GM19452 (cell line): ENCODE results near the gene SFI1.
"Not testable (repeated sequence)": the region's sequence is repeated elsewhere in the genome, so short reads cannot be mapped to it uniquely, and the experiment has no call there.

Experiments used
- ATAC-seq: cut with Tn5 transposase; IDR thresholded peaks from one replicate; pipeline ENCODE4 v1.9.1; 2021; ENCODE audit not compliant: unreplicated experiment

SFI1 gene, protein sequence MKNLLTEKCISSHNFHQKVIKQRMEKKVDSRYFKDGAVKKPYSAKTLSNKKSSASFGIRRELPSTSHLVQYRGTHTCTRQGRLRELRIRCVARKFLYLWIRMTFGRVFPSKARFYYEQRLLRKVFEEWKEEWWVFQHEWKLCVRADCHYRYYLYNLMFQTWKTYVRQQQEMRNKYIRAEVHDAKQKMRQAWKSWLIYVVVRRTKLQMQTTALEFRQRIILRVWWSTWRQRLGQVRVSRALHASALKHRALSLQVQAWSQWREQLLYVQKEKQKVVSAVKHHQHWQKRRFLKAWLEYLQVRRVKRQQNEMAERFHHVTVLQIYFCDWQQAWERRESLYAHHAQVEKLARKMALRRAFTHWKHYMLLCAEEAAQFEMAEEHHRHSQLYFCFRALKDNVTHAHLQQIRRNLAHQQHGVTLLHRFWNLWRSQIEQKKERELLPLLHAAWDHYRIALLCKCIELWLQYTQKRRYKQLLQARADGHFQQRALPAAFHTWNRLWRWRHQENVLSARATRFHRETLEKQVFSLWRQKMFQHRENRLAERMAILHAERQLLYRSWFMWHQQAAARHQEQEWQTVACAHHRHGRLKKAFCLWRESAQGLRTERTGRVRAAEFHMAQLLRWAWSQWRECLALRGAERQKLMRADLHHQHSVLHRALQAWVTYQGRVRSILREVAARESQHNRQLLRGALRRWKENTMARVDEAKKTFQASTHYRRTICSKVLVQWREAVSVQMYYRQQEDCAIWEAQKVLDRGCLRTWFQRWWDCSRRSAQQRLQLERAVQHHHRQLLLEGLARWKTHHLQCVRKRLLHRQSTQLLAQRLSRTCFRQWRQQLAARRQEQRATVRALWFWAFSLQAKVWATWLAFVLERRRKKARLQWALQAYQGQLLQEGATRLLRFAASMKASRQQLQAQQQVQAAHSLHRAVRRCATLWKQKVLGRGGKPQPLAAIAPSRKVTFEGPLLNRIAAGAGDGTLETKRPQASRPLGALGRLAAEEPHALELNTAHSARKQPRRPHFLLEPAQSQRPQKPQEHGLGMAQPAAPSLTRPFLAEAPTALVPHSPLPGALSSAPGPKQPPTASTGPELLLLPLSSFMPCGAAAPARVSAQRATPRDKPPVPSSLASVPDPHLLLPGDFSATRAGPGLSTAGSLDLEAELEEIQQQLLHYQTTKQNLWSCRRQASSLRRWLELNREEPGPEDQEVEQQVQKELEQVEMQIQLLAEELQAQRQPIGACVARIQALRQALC

DNA sequence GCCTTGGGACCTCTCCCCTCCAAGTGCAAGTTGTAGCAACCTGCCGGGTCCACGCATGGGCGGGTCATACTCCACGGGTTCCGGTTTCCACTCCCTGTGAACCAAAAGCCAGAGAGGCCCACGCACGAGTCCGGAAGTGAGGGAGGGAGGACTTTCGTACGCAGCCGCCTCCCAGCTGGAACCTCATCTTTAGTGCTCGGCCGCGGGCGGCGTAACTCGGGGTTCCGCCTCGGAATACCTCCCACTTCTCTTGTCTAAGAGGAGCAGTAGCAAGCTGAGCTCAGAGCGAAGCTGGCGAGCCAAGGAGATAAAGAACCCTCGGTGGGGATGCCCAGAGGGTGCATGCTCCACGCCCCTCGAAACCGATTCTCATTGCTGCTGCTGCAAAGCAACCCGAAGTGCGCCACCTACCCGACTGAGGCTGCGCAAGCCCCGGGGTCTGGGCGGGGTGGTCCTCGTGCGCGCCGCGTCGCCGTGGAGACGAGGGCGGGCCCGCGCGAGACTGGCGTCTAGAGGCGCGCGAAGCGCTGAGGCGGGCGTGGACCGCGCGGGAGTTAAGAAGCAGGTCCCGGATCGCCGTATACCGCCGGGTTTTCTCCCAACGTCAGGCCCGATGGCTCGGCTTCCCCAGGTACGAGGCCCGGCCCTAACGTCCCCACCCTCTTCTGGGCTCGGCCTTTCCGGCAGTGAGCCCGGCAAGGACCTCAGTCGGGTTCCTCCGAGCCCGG, at the start of gene SFI1:
SFI1 (plus strand) TSS at position 530 of the 728 bp plus-strand sequence. CDS start 11,749 bp downstream, outside the sequence.
- ATAC-seq = peak; percentile 80

DNA sequence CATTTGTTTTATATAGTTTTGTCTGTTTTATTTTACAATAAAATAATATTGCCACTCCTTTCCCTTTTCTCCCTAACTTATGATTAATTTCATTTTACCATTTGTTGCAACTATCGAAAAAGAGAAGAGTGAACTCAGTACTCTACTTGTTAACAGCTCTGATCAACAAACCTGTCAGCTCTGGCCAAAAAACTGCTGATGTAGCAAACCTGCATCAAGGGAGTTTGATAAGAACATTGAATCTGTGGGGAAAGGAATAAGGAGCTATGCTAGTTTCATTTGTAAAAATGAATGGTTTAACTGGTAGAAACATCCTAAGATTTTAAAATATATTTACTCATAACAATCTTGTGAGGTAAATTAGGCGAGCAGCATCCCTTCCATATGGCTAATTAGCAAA, 49.6 kb upstream of the SFI1 start:
- no peak for ATAC-seq

DNA sequence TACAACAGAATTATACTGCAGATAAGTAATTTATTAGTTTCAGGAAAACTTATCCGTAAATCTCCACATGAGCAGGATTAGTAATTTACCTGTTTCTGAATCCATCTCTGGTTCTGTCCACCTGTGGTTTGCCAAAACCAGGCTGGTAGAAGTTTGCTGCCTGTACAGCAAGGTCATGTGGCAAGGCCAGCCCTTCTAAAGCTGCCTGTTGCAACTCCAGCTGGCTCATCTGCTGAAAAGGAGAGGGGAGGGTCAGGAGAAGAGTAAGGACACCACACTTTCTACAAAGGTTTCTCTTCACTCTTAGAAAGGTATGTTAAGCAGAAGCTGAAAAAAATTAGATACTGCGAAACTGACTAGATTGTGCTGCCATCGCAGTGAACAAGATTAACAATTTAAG, 49.0 kb upstream of the SFI1 start:
- no peak for ATAC-seq

DNA sequence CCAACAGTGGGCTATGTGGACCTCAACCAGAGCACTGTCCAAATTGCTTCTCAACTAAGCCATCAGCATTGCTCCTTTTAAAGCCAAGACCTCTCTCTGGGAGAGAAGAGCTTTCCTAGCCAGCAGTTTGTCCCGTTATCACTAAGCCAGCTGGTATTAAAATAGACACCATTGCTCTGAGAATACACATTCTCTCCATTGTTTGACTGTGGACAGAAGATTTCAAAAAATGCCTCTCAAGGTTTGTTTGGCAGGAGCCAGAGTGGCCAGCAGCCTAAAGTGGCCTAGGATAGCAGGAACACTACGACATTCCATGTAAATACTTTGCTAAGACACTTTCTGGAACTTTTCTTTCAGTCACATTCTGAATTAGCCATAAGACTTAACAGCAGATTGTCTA, 48.0 kb upstream of the SFI1 start:
- ATAC-seq = no peak

GRCh38 chr22:31449506-31449905, 46.8 kb upstream of the SFI1 start:
- no peak for ATAC-seq

- ATAC-seq = no peak
Observed at GRCh38 chr22:31451709-31452571, 44.4 kb upstream of the SFI1 start.

DNA sequence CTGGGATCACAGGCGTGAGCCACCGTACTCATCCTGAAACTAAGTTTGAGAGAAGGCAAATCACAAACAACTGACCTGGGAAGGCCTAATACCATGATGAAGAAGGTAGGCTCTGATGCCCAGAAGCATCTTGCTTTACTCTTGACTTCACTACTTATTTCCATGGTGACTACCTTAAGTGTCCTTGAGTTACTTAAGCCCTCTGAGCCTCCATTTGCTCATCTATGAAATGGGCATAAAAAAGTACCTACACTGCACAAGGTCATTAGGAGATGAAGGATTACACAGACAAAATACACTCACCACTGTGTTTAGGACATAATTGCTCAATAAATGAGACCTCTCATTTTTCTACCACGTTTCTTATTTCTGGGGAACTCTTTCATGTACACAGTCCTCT, 34.6 kb upstream of the SFI1 start:
- ATAC-seq = no peak

GRCh38 chr22:31465307-31465706, 31.0 kb upstream of the SFI1 start:
- no peak for ATAC-seq

DNA sequence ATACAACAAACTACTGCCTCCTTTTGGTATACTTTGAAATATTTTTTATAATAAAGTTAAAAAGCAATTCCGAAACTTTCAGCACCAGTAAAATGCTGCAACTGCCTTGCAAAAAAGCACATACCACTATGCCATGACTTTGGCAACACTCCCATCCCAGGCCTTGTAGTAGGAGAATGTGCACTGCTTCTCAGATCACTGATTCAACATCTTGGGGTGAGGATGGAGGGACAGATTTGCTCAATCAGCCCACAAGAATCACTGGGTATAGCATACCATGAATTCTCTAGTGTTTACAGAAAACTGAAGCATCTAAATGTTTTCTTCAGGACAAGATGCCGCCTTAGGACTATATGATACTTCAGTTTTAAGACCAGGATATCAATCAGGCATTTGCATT, 21.6 kb upstream of the SFI1 start:
- ATAC-seq = no peak

DNA sequence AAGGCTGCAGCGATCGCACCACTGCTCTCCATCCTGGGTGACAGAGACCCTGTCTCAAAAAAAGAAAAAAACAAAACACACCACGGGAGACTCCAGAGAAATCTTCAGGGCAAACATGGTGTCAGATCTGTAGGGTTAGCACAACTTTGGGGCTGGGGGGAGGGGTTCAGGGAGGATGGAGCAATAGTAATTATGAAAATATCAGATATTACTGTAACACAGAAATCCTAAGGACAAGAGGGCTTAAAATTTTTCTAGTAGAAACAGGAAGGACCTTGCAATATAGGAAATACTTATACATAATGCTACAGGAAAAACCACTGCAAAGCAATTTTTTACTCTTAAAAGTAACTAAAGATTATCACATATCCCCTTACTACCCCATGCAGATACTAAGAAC, 20.5 kb upstream of the SFI1 start:
- ATAC-seq = no peak

GRCh38 chr22:31477329-31477728, 19.0 kb upstream of the SFI1 start:
- ATAC-seq = peak; percentile 74

DNA sequence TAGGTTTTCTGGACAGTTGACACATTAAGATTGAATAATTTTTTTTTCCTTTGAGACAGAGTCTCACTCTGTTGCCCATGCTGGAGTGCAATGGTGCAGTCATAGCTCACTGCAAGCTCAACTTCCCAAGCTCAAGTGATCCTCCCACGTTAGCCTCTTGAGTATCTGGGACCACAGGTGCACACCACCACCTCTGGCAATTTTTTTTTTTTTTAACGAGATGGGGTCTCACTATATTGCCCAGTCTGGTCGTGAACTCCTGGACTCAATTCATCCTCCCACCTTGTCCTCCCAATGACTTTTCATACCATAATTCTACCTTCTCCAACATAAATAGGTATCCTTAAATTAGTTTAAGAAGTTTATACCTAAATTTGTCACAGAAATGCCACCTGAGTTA, 15.2 kb upstream of the SFI1 start:
- ATAC-seq = no peak

GRCh38 chr22:31482470-31482869, 13.9 kb upstream of the SFI1 start:
- ATAC-seq = not testable (repeated sequence)

DNA sequence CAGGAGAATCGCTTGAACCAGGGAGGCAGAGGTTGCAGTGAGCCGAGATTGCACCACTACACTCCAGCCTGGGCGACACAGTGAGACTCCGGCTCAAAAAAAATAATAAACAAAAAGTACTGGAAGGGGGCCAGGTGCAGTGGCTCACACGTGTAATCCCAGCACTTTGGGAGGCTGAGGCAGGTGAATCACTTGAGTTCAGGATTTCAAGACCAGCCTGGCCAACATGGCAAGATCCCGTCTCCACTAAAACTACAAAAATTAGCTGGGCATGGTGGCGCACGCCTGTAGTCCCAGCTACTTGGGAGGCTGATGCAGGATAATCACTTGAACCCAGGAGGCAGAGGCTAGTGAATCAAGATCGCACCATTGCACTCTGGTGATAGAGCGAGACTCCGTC, 10.0 kb upstream of the SFI1 start:
- not testable (repeated sequence) for ATAC-seq

- no peak for ATAC-seq
Observed at GRCh38 chr22:31486951-31487350, 9.4 kb upstream of the SFI1 start.

DNA sequence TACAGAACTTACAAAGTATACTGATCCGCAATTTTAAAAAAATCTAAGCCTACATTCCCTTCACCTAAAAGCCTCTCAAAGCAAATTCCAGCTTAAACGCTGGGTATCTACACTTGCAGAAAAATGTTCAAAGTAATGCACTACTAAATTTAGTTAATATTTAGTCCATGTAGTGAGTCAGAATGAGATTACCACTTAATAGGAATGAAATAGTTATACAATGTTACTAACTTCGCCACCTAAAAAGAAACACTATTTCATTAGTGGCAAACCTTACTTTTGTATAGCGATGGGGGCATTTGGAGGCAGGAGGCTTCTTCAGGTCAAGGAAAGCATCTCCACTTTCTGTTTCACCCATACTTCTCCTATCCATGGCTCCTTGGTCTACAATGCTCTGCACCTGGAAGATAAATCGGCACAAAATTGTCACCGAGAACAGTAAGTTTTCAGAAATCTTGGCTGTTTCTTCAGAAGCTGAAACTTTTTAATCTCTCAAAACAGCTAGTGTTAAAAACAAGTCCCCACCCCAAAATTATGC, 7.9 kb upstream of the SFI1 start:
- no peak for ATAC-seq

DNA sequence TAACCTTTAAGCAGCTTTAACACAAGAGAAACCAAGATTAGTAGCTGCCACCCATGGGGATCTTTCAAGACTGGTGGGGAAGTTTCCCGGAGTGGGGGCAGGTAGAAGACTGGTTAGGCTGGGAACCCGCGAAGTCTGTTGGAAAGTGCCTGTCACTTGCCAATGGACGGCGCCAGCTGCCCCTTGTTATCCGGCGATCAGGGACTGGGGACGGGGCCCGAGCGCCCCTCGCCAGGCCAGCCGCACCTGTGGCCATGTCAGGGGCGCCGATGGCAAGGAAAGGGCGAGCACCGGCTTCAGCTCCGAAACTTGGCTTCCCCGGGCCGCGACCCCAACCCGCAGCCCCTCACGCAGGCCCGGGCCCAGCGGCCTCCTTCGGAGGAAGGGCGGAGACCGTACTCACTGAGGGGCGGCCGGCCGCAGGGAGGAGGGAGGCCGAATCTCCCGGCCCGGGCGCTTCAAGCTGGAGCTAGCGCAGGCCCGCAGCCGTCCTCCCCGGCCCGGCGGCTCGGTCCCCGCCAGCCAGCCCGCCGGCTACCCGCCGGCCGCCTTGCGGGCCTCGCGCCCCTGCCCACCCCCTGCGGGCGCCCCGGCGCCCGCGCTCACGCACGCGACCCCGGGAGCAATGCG, 7.2 kb upstream of the SFI1 start:
- peak; percentile 23 for ATAC-seq

- peak; percentile 49 for ATAC-seq
Observed at GRCh38 chr22:31489632-31490495, 6.5 kb upstream of the SFI1 start, which contains the start of gene EIF4ENIF1. Gene EIF4ENIF1, minus strand, starts transcription at chr22:31489842. Its CDS starts 1,124 bp downstream, at chr22:31488718.
